PC-9 (cell line): Measurements from ENCODE around the gene TLE3. TPM values are rescaled to one million over a fixed set of nuclear protein-coding genes. Genes with fewer than 3 reads are reported as not detected.

Experiments
- BruUV-seq: library from RNA; stranded (reverse); fragments of 400-500 nt; replicated peaks from 2 replicates; lab custom pipeline; 2021; lab: Mats Ljungman, UMichigan
- CTCF ChIA-PET: fragments of 300-600 bp; sonication (Branson Sonifier 250); formaldehyde crosslinking; loops from one replicate; lab custom pipeline; 2022; ENCODE audit warnings: antibody characterized with exemption; lab: Charles Lee
- POLR2A ChIA-PET: fragments of 300-600 bp; sonication (Branson Sonifier 250); formaldehyde crosslinking; loops from one replicate; lab custom pipeline; 2022; ENCODE audit warnings: antibody characterized with exemption; ENCODE audit not compliant: unreplicated experiment; lab: Charles Lee
- DNase-seq, 2 experiments: peaks; one replicate each; pipeline versions ENCODE4 v3.0.0 to v3.0.0-alpha.2; 2015 to 2022; ENCODE audit warnings: mixed read lengths in 1 of 2
- H2AFZ ChIP-seq: fragments of 200-600 bp; sonication (generic); 2 replicates; pipeline ENCODE4 v1.8.1; 2017; ENCODE audit warnings: antibody characterized with exemption
- H3F3A ChIP-seq: fragments of 200-600 bp; sonication (generic); 2 replicates; pipeline ENCODE4 v1.8.1; 2017; ENCODE audit warnings: antibody characterized with exemption, mild to moderate bottlenecking, low read depth; ENCODE audit not compliant: insufficient read depth
- H3K27ac ChIP-seq: fragments of 200-600 bp; sonication (generic); 2 replicates; pipeline ENCODE4 v1.6.1; 2016; ENCODE audit warnings: mixed run types
- H3K27me3 ChIP-seq: fragments of 200-600 bp; sonication (generic); 2 replicates; pipeline ENCODE4 v1.6.1; 2016; ENCODE audit warnings: low read depth, mixed run types; ENCODE audit not compliant: insufficient read depth
- H3K36me3 ChIP-seq: fragments of 200-600 bp; sonication (generic); 2 replicates; pipeline ENCODE4 v1.6.1; 2016; ENCODE audit warnings: low read depth, mixed run types
- H3K4me1 ChIP-seq: fragments of 200-600 bp; sonication (generic); replicated peaks from 2 replicates; pipeline ENCODE4 v1.6.1; 2016; ENCODE audit warnings: mixed run types; ENCODE audit not compliant: insufficient read depth
- H3K4me2 ChIP-seq: fragments of 200-600 bp; sonication (generic); 2 replicates; pipeline ENCODE4 v1.6.1; 2017; ENCODE audit warnings: mixed run types
- H3K4me3 ChIP-seq: fragments of 200-600 bp; sonication (generic); 2 replicates; pipeline ENCODE4 v1.6.1; 2016; ENCODE audit warnings: mixed run types
- H3K79me2 ChIP-seq: fragments of 200-600 bp; sonication (generic); 2 replicates; pipeline ENCODE4 v1.6.1; 2017; ENCODE audit warnings: low read depth, mixed run types
- H3K9me2 ChIP-seq: fragments of 200-600 bp; sonication (generic); 2 replicates; pipeline ENCODE4 v1.8.1; 2017; ENCODE audit warnings: mild to moderate bottlenecking; ENCODE audit not compliant: insufficient read depth
- H3K9me3 ChIP-seq: fragments of 200-600 bp; sonication (generic); 2 replicates; pipeline ENCODE4 v1.8.1; 2016; ENCODE audit warnings: low read depth; ENCODE audit not compliant: insufficient read depth
- H4K20me1 ChIP-seq: fragments of 200-600 bp; sonication (generic); 2 replicates; pipeline ENCODE4 v1.8.1; 2017; ENCODE audit not compliant: insufficient read depth
- CTCF ChIP-seq: fragments of 200-600 bp; sonication (generic); conservative IDR thresholded peaks from 2 replicates; pipeline ENCODE4 v1.6.1; 2017; ENCODE audit warnings: mixed run types, antibody characterized with exemption, mild to moderate bottlenecking, moderate library complexity
- EZH2 ChIP-seq: fragments of 200-600 bp; sonication (generic); IDR thresholded peaks from 2 replicates; pipeline ENCODE4 v1.8.0; 2017; ENCODE audit warnings: antibody characterized with exemption, low read depth
- intact Hi-C: fragments of 100-400 bp; cut with micrococcal nuclease; formaldehyde crosslinking; loops from one replicate; pipeline ENCODE4 v1.10.0; 2022; ENCODE audit not compliant: unreplicated experiment
- total RNA-seq: library from RNA; stranded (reverse); gene quantifications from 2 replicates; pipeline ENCODE4 v1.2.3, GENCODE V29; 2021

TLE3 gene
- total RNA-seq, 1 experiment from 2014 or later, result 51.3 TPM

- no peak for TF ChIP-seq EZH2
- TF ChIP-seq CTCF, result no peak
- H3K9me3 ChIP-seq, result no peaks in the 10 kb centered on the region
- no peaks in the 10 kb centered on the region for H3K27me3 ChIP-seq
- BruUV-seq, result no TSS peak
- H2AFZ ChIP-seq, result no peak overlapping the region
- peaks cover 26% of the 10 kb centered on the region for H3K36me3 ChIP-seq
- peaks cover 77% of the 10 kb centered on the region for H4K20me1 ChIP-seq
- H3K9me2 ChIP-seq, result no peaks in the 10 kb centered on the region
- no peak for DNase-seq
- intact Hi-C loops, result no loop called here
- peaks cover 65% of the 10 kb centered on the region for H3K79me2 ChIP-seq
- peaks cover 14% of the 10 kb centered on the region for H3F3A ChIP-seq
- ChIA-PET POLR2A (no interaction called here), CTCF (no interaction called here)
- no peak overlapping the region for H3K27ac ChIP-seq
- no peak overlapping the region for H3K4me3 ChIP-seq
- H3K4me1 ChIP-seq, result peaks cover 30% of the 10 kb centered on the region
- no peak overlapping the region for H3K4me2 ChIP-seq
These were observed 9.3 kb downstream of the TLE3 start for GRCh38 chr15:70088455-70088854.

GRCh38 chr15:70087708-70088352, 9.9 kb downstream of the TLE3 start:
- intact Hi-C loops, result no loop called here
- Histone ChIP-seq H3K27me3 (no peaks in the 10 kb centered on the region), H3K27ac (no peak overlapping the region), H2AFZ (no peak overlapping the region), H3K4me2 (no peak overlapping the region), H3K4me3 (no peak overlapping the region), H3K9me2 (no peaks in the 10 kb centered on the region), H3K4me1 (peaks cover 24% of the 10 kb centered on the region), H4K20me1 (peaks cover 81% of the 10 kb centered on the region), H3K79me2 (peaks cover 62% of the 10 kb centered on the region), H3F3A (peaks cover 8% of the 10 kb centered on the region), H3K36me3 (peaks cover 26% of the 10 kb centered on the region), H3K9me3 (no peaks in the 10 kb centered on the region)
- no peak for TF ChIP-seq CTCF
- TF ChIP-seq EZH2, result no peak
- ChIA-PET CTCF (no interaction called here), POLR2A (no interaction called here)
- DNase-seq, result no peak
- no TSS peak for BruUV-seq

- no peaks in the 10 kb centered on the region for H3K9me2 ChIP-seq
- intact Hi-C loops, result no loop called here
- no peak for DNase-seq
- H3K27me3 ChIP-seq, result no peaks in the 10 kb centered on the region
- H2AFZ ChIP-seq, result no peak overlapping the region
- no peaks in the 10 kb centered on the region for H3F3A ChIP-seq
- H3K4me1 ChIP-seq, result peaks cover 12% of the 10 kb centered on the region
- peaks cover 25% of the 10 kb centered on the region for H3K36me3 ChIP-seq
- H3K79me2 ChIP-seq, result peaks cover 51% of the 10 kb centered on the region
- H3K9me3 ChIP-seq, result no peaks in the 10 kb centered on the region
- TF ChIP-seq EZH2, result no peak
- TF ChIP-seq CTCF, result no peak
- no peak overlapping the region for H3K27ac ChIP-seq
- POLR2A ChIA-PET, result no interaction called here
- CTCF ChIA-PET, result interaction anchor here (0.8 kb wide), 1 partner anchor 338 kb away, joined by 5 read pairs; no protein-coding TSS in a partner anchor
- no peak overlapping the region for H3K4me2 ChIP-seq
- peaks cover 77% of the 10 kb centered on the region for H4K20me1 ChIP-seq
- no peak overlapping the region for H3K4me3 ChIP-seq
- BruUV-seq, result no TSS peak
These were observed 11.1 kb downstream of the TLE3 start for GRCh38 chr15:70086636-70087035.
